GM19328 (cell line): Measurements from ENCODE around the gene DMWD.

ENCODE experiments used
- ATAC-seq: cut with Tn5 transposase; IDR thresholded peaks from one replicate; pipeline ENCODE4 v1.9.1; 2021; ENCODE audit warnings: mild to moderate bottlenecking, moderate library complexity; ENCODE audit not compliant: unreplicated experiment

The DMWD gene, protein sequence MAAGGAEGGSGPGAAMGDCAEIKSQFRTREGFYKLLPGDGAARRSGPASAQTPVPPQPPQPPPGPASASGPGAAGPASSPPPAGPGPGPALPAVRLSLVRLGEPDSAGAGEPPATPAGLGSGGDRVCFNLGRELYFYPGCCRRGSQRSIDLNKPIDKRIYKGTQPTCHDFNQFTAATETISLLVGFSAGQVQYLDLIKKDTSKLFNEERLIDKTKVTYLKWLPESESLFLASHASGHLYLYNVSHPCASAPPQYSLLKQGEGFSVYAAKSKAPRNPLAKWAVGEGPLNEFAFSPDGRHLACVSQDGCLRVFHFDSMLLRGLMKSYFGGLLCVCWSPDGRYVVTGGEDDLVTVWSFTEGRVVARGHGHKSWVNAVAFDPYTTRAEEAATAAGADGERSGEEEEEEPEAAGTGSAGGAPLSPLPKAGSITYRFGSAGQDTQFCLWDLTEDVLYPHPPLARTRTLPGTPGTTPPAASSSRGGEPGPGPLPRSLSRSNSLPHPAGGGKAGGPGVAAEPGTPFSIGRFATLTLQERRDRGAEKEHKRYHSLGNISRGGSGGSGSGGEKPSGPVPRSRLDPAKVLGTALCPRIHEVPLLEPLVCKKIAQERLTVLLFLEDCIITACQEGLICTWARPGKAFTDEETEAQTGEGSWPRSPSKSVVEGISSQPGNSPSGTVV

DNA sequence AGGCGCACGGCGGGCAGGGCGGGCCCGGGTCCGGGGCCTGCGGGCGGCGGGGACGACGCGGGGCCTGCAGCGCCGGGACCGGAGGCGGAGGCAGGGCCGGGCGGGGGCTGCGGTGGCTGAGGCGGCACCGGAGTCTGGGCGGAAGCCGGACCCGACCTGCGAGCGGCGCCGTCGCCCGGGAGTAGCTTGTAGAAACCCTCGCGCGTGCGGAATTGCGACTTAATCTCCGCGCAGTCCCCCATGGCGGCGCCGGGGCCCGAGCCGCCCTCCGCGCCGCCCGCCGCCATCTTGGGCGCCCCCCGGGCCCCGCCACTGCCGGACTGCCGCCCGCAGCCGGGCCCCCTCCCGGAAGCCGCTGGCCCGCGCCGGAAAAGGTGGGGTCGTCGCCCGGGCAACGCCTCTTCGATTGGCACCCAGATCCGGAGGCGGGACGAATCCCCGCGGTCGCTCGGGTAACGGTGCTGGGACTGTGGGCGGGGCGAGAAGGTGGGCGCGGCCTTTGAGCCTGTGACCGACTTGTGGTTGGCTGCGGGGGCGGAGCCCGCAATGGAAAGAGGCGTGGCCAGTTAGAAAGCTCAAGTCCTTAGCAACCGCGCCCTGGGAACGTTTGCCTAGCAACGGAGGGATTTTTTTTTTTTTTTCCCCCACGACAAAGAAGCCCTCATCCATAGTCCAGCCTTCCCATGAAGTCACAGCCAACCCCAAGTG lies at the start of gene DMWD:
DMWD (minus strand) TSS at position 376 of the 708 bp plus-strand sequence; CDS start at position 287, 89 bp downstream.
- peak; percentile 92 for ATAC-seq

DNA sequence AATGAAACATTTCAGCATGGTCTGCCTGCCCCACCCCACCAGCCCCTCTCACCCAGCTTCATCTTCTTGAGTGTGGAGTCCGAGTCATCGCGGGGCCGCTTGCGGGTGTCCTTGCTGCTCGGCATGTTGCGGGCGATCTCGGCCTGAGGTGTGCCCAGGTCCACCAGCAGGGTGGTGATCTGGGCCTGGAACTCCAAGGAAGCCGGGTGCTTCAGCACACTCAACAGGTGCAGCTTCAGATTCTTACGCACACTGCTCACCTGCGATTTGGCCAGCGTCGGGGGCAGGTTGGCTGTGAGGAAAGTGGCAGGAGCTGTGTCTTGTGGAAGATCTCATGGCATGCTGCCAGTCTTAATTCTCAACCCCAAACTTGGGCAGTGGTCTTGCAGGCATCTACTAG lies 49.6 kb upstream of the DMWD start:
- no peak for ATAC-seq

DNA sequence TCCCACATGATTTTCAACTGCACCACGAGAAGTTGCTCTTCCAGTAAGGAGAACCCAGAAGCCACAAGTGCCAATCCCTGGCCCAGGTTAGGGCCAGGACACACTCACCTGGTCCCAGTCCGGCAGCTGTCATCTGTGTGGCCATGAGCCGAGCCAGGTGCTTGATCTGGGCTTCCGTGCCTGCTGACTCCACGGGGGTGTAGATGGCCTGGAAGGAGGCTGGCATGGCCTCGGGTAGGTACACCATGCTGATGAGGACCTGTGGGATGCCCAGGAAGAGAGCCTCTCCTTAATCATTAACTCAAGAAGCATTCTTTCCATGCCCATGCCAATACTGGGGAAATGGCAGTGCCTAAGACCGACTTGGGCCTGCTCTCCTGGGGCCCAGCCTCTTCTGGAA lies 42.3 kb upstream of the DMWD start:
- ATAC-seq, result no peak

DNA sequence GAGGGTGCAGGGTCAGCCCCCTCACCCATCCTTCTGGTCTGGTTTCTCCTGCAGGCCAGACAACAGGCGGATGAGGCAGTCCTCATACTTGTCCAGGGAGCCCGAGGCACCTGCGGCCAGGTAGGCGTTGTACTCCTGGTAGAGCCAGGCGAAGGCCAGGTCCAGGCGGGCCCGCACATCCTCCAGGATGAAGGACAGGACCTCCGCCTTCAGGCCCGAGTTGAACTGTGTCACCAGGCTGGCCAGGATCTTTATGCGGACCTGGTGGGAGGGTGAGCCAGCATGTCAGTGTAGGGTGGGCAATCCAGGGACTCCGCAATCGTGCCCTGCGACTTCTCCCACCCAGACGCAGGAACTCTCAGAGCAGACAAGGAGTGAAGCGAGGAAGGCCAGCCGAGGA lies 36.3 kb upstream of the DMWD start:
- no peak for ATAC-seq

DNA sequence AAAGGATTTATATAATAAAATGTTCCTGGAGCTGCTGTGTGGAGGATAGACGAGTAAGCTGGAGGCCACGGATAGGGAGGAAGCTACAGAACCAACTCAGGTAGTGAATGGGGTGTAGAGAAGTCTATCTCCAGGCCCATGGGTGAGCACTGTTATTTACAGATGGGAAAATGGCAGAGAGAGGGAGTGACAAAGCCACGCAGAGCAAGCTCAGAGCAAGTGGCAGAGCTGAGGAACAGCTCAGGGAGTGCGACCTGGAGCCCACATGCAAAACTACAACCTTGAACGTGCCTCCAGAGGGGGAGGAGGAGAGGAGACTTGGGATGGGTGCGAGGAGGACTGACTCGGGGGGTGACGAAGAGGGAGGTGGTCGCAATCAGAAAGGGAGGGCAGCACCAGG lies 35.9 kb upstream of the DMWD start:
- ATAC-seq, result no peak

DNA sequence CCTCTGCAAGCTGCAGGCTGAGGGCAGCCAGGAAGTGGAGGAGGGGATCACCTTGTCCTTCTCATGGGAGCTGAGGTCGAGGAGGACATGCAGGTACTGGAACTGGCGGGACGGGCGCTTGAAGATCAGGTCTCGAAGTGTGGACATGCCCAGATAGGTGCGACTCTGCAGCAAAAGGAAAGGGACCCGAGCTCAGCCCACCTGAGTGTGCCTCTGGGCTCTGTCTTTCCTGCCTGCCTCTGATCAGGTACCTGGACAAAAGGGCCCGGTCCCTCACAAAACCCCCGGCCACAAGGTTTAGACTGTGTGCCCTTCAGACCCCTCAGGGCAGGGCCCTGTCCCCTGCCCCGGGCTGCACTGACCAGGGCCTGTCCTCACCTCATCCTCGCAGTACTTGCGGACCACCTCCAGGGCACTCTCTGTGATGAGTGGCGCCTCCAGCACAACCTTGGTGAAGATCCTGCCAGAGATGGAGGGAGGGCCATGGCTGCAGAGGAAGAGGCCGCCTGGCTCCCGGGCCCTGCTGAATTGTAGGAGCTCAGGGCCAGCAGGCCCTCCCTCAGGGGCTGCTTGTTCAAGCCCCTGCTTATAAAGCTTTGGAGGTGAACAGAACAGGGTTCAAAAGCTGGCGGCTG lies 34.9 kb upstream of the DMWD start:
- ATAC-seq, result no peak

DNA sequence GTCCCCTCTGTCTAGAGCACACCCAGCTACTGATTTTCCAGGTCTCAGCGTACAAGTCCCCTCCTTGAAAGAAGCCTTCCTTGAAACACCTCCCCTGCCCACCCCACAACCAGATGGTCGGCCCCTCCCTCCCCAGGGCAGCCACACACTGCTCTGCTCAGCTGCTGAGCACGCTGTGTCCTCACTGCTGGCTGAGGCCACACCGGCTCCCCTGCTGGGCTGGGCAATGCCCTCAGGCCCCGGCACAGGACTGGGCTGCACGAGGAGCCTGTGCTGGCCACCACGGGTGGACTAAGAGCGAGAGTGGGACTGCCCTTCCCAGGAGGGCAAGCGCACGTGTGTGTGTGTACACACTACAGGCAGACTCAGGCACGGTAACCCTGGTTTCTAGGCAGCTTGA lies 34.3 kb upstream of the DMWD start:
- ATAC-seq, result no peak

DNA sequence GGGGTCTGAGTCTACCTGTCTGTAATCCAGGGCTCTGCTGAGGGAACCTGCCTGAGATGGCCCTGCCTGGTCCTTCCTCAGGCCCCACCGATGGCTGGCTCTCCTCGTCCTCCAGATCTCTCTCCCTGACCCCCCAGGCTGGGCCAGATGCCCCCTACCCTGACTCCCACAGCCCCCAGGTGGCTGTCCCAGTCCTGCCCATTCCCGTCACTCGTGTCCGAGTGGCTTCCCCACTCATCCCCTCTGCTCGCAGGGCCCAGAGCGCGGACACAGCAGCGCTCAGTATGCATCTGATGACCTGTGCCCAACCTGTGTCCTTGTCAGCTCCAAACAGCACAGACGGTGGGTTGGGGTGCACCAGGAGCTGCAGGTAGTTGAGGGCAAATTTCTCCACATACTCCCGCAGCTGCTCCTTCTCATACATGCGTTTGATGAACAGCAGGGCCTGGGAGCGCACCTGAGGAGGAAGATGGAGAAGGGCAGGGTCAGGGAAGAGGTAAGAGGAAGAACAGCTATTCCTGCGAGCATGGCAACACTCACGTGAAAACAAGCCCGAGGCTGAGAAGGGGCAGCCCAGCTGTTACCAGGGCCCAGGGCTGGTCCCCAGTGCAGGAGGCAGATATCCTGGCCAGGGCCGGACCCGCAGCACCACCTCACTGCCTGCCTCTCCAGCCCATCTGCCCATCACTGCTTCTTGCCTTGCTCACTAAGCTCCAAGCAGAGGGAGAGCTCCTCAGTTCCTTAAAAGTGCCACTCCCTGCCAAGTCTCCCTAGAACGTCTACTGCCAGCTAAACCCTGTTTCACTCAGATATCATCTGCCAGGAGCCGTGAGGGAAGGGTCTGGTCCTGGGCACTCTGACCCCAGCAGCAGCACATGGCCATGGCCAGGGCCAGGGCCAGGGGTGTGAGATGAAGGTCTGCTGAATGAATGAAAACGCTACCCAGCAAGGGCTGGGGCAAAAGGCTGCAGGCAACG lies 33.6 kb upstream of the DMWD start:
- no peak for ATAC-seq

DNA sequence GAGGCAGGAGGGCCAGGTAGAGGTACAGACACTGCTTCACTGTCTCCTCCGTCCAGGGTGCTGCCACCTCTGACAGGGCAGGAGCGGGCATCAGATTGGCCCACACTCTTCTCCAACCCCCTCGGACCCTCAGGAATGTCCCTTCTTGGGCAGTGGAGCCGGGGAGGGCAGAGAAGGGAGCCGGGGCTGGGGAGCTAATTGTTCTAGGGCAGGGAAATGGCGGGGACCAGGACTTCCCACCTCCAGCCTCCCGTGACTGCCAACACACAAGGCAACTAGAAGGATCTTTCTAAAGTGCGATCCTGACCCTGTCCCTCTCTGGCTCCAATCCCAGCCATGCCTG lies 32.6 kb upstream of the DMWD start:
- no peak for ATAC-seq

DNA sequence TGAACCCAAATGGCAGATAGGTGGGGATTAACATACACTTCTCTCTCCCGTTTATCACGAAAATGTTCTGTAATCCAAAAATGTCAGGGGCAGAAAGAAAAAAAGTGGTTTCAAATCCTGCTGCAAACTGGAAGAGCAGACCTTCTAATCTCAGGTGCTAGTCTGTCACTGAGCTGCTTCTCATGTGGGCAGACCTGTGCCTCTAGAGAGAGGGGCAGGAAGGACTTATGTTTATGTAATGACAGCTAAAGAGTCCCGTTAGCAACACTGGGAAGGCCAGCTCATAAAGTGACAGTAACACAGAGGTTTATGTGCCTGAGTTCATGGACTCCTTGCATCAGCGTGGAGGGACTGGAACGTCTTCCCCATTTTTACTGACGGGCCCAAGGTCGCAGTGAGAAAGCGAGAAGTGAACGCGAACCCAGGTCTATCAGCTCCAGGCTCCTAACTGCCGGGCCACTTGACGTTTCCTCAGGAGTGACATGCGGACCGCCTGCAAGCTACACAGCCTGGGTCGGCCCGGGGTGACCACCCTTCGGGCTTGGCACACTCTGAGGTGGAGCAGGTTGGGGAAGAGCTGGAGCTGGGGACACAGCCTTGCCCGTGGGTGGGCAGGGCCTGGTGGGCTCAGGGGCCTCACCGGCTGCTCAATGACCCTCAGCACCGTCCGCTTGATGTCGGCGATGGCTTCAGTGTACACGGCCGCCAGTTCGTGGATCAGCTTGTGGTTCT lies 32.1 kb upstream of the DMWD start:
- ATAC-seq, result no peak

DNA sequence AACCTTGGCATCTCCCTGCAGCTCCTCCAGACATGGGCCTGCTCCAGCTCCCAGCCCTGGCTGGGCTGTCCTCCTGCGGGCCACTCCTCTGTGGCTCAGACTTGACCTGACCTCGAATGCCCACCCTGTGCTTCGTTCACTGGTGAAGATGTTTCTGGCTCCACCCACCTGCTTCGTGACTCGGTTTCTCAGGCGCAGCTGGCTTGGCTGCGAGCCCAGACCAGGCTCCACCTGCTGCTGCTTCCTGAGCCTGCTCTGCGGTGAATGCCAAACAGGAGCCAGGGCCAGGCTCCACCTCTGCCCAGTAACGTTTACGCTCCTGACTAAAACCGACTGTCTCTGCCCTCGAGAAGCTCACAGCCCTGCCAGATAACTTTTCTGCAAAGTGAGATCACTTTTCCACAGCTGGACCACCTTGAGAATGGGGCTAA lies 31.4 kb upstream of the DMWD start:
- ATAC-seq, result no peak

DNA sequence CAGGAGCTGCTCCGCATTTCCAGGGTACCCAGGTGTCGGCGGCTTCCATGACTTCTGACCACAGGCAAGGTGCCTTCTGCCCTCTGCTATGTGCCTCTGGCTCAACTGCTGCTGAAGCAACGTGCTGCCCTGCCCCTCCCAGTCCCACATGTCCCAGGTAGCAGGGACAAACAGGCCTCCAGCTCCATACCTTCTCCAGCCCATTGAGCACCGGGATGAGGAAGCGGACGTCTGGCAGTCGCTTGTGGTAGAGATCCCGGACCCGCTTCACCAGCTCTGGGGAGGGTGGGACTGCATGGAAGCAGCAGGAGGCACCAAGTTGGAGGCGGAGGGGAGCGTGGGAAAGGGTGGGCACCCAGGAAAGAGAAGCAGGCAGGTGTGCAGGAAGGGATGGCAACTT lies 30.5 kb upstream of the DMWD start:
- ATAC-seq, result no peak

DNA sequence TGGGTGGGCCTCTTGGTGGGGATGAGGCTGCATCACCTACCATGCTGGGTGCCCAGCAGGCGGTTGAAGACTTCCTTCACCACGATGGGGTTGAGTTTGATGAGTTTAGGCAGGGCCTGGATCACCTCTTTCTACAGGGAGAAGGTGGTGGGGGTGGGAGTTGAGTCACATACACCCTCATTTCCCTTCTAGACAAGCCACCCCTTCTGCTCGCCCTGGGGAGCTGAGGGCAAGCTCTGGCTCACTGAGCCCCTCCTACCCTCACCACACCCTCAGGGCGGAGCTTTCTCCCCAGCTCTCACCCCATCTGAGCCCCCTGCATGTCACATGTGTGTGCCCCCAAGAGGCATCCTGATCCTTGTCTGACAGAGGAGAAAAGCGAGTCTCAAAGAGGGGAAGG lies 30.1 kb upstream of the DMWD start:
- ATAC-seq, result no peak

DNA sequence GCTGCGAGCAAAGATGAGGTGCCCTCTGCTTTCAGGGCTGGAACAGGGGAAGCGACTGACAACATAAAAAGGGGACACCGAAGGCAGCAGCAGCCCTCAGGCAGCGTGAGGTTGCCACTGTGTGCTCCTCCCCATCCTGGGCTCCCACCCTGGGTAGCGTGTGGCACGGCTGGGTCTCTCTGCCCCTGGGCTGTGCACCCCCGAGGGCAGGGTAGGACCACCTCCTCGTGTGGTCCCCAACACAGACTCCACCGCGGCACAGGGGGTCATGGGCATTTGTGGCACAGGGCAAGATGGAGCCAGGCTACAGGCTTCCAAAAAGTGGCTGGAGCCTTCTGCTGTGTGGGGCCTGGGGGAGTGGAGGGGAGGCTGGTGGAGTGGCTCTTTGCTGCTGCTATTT lies 28.9 kb upstream of the DMWD start:
- no peak for ATAC-seq

DNA sequence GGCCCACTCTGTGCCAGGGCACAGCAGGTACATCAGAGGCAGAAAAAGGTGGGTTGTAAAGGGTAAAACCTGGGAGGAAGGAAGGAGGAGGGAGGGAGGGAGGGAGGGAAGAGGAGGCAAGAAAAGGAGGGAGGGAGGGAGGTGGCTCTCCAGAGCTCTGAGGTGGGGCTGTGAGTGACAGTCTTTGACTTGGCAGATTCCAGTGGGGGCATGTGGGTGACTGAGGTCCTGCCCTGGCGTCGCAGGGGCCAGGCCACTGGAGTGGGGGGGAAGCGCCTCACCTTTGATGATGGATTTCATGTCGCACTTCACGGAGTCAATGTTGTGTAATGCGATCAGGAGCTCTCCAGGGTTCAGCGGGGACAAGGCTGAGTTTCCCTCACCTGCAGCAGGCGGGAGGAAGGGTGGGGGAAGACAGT lies 28.5 kb upstream of the DMWD start:
- no peak for ATAC-seq

DNA sequence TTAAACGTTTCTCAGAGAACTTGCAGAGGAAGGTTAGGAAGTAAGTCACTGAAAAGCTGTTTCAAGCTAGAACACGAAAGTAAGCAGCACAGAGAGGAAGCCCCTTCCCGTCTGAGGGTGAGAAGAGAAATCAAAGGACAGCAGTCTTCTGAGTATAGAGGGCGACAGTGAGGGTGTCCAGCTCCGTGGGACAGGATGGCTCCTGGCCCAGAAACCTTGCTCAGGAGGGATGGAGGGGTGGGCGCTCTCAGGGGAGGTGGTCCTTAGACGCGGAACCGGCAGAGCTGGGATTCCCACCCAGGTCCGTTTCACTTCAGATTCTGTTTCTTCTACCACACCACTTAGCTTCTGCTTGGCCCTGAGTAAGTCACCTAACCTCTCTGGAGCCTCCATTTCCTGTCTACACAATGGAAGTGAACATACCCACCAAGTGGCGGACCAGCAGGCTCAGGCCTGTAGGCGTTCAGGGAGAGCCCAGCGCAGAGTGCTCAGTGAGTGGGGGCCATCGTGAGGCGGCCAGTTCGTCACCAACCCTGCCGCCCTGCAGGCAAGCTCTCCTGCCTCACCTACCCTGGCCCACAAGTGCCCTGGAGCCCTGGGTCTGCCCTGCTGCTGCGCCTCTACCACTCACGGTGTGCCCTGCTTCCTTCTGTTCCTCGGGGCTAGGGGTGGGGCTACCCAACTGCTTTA lies 27.9 kb upstream of the DMWD start:
- ATAC-seq, result no peak

DNA sequence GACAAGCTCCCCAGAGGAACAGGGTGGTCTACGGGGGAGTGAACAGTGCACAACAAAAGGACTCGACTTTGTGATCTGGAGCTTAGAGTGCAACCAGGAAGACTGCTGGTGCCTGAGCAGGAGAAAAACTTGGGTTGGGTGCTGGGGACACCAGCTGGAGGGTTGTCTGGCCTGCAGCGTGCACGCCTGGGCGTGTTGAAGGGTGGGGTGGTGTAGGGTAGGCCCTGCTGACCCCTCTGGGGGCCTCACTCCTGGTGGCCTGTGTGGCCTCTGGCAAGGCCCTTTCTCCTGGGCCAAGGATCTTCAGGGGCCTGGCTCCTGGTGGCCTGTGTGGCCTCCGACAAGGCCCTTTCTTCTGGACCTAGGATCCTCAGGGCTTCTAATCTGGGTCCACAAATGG lies 27.1 kb upstream of the DMWD start:
- no peak for ATAC-seq

DNA sequence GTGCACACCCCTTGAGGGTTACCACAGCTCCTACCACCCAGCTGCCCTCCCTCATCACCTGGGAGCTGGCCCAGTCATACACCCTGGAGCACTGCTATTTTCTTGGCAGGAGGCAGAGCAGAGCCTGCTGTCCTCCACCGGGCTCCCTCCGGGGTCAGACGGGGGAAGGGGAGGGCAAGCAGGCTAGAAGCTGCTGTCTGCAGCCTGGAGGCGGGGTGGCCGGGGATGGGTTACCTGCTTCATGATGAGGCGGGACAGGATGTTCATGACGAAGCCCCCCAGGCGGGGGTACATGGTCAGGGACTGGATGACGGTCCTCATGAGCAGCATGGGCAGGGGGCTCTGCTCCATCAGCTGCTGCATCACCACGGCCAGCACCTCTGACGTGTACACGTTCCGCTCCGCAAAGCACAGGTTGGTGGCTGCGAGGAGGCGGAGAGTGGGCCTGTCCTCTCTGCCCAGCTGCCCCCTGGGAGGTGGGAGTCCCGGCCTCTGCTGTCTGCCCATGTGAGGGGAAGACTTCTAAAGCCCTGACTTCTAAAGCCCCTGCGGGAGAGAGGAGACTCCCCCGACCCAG lies 25.2 kb upstream of the DMWD start:
- no peak for ATAC-seq
